GM18526 (cell line): ENCODE results near the gene LSG1.

ENCODE experiments used
- POLR2A ChIP-seq: IDR thresholded peaks from 3 replicates; pipeline ENCODE4 v1.6.1; 2011; ENCODE audit not compliant: insufficient read length; ENCODE audit errors: extremely low read depth

The LSG1 gene

DNA sequence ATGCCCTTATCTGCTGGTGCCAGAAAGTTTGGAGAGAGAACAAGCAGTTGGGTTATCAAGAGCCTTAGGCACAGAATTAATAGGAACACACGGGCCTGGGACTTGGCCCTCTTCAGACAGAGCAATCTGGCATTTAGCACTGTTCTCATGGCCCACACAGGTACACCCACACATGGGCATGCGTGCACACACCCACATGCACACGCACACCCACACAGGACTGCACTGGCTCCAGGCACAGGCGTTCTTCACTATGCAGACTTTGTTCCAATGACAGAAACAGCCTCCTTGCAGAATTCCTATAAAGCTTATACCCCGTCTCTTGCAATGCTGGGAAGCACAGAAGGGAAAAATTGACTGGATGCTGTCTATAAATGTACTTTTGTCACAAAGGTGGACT lies 75.1 kb downstream of the LSG1 start:
- TF ChIP-seq POLR2A, result no peak

DNA sequence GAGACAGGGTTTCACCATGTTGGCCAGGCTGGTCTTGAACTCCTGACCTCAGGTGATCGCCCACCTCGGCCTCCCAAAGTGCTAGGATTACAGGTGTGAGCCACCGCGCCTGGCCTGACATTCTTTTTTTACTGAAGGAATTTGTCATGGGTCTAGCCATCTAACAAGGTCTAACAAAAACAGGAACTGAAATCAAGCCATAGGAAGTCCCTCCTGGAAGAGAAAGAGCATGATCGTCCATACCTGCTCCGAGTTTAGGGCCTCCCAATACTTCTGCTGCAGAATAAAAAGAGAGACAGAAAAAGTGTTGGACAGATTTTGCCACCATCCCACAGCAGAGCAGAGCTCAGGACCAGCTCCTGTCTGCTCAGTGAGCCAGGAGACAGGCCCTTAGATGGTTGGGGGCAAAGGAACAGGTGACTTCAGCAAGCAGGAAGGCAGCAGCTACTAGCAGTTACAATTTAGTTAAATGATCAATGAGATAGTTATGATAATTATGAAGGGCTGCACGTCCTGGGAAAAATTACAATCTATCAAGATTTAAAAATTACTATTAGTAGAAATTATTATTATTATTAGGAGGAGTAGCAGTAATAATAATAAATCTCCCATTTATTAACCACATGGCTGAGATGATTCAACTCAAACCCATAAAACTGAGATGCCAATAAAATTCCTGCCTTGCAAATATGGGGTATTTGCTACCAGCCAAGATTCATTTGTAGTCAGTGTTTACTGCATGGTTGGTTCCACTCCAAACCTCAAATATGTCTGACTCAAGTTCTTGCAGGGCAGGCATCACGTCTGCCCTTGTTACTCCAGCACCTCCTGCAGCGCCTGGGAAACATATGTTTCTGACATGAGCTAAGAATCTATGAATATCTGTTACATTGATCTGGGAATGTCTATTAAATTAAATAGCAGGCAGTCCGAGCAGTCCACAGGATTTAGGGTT lies 78.9 kb downstream of the LSG1 start:
- no peak for TF ChIP-seq POLR2A
